Retinal pigment epithelial cell (primary cell): ENCODE results near the gene RNGTT.
"Not testable (repeated sequence)": the region's sequence is repeated elsewhere in the genome, so short reads cannot be mapped to it uniquely, and the experiment has no call there.

Experiments used
- DNase-seq: peaks from one replicate; pipeline ENCODE4 v3.0.0-alpha.2; 2010; ENCODE audit warnings: low read depth
- H3K4me3 ChIP-seq: 2 replicates; pipeline ENCODE4 v1.5.1; 2011; ENCODE audit warnings: mild to moderate bottlenecking, low read length, control low read depth, moderate library complexity
- CTCF ChIP-seq: conservative IDR thresholded peaks from 2 replicates; pipeline ENCODE4 v1.5.1; 2011; ENCODE audit warnings: low read depth, low read length, control low read depth, inconsistent platforms

The RNGTT gene

GRCh38 chr6:88972504-88973423, 9.3 kb upstream of the RNGTT start:
- DNase-seq, result no peak
- no peak overlapping the region for H3K4me3 ChIP-seq
- TF ChIP-seq CTCF, result no peak

GRCh38 chr6:88970301-88970700, 6.9 kb upstream of the RNGTT start:
- no peak for TF ChIP-seq CTCF

DNA sequence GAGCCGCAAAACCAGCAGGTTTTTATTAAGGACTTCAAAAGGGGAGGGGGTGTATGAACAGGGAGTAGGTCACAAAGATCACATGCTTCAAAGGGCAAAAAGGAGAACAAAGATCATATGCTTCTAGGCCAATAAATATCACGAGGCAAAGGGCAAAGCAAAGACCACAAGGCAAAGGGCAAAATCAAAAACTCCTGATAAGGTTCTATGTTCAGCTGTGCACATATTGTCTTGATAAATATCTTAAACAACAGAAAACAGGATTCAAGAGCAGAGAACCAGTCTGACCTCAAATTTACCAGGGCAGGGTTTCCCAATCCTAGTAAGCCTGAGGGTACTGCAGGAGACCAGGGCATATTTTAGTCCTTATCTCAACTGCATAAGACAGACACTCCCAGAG, 5.8 kb upstream of the RNGTT start:
- DNase-seq, H3K4me3 ChIP-seq: not testable (repeated sequence)

More at GRCh38 chr6:88970301-88970700, 6.9 kb upstream of the RNGTT start:
- no peak for DNase-seq
- no peak overlapping the region for H3K4me3 ChIP-seq

DNA sequence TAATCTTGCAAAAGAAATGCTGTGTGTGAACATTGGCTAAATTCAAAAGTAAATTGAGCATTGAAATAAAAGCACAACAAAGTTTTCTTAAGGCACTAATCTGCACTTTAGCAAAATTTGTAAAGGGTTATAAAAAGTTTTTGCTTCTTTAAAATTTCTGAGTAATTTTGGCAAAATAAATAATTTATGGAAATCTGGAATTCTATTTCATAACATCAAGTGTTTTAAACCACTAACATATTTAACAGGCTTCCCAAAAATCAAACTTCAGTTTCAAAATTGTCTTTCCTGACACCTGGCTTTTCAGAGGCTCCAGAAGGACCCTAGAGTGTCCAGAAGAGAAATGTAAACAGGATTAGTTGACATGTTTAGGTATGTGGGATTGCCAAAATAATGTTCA, 4.5 kb upstream of the RNGTT start:
- no peak for DNase-seq
- TF ChIP-seq CTCF, result no peak
- no peak overlapping the region for H3K4me3 ChIP-seq

- no peak overlapping the region for H3K4me3 ChIP-seq
- TF ChIP-seq CTCF, result no peak
- no peak for DNase-seq
Observed at GRCh38 chr6:88965691-88966090, 2.3 kb upstream of the RNGTT start.

GRCh38 chr6:88964509-88964908, 1.1 kb upstream of the RNGTT start:
- peak overlapping the region; percentile 97 for H3K4me3 ChIP-seq
- no peak for TF ChIP-seq CTCF
- DNase-seq, result no peak

- H3K4me3 ChIP-seq, result no peak overlapping the region
- no peak for TF ChIP-seq CTCF
- DNase-seq, result no peak
Observed at GRCh38 chr6:88958842-88959241, 4.6 kb downstream of the RNGTT start.
